22Rv1 (cell line): ENCODE data around the gene OR10K2.

ENCODE experiments used
- H3K27ac ChIP-seq: fragments of 450-650 bp; 2 replicates; pipeline ENCODE4 v1.5.1; 2017
- CTCF ChIP-seq: fragments of 450-650 bp; IDR thresholded peaks from 2 replicates; pipeline ENCODE4 v1.5.1; 2017; ENCODE audit warnings: mild to moderate bottlenecking
- ZFX ChIP-seq: fragments of 450-650 bp; IDR thresholded peaks from 2 replicates; pipeline ENCODE4 v1.6.1; 2017; ENCODE audit warnings: antibody characterized with exemption, borderline replicate concordance

OR10K2 gene, protein sequence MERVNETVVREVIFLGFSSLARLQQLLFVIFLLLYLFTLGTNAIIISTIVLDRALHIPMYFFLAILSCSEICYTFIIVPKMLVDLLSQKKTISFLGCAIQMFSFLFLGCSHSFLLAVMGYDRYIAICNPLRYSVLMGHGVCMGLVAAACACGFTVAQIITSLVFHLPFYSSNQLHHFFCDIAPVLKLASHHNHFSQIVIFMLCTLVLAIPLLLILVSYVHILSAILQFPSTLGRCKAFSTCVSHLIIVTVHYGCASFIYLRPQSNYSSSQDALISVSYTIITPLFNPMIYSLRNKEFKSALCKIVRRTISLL

DNA sequence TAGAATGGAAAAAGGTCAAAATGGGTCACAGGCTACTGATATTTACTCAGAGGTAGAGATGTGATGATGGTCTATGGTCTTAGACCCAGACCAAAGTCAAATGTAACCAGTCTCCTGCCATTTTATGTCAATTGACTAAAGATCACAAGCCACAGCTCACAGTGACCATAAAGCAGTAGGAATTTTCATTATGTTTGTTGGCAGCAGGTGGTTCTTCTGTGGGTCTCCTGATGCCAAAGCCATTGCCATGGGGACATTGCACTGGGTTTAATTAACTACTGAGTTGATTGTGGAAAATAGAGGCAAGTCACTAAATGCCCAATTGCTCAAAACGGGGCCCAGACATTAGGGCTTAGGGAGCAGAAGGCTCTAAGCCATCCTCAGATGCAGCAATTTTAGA is at the start of gene OR10K2:
Gene OR10K2, minus strand, starts transcription at position 101 of the 400 bp plus-strand sequence. CDS start 5,371 bp downstream, outside the sequence.
- TF ChIP-seq ZFX (no peak), CTCF (no peak)
- H3K27ac ChIP-seq: no peak within 1 kb of the TSS

- no peak within 1 kb of the TSS for H3K27ac ChIP-seq
- no peak for TF ChIP-seq CTCF
- TF ChIP-seq ZFX: no peak
Measured at GRCh38 chr1:158471920-158472319, 45.9 kb upstream of the OR10K2 start, which contains the start of gene OR10R2. Gene OR10R2 (plus strand): TSS chr1:158472220. CDS start chr1:158472326, 106 bp downstream.

DNA sequence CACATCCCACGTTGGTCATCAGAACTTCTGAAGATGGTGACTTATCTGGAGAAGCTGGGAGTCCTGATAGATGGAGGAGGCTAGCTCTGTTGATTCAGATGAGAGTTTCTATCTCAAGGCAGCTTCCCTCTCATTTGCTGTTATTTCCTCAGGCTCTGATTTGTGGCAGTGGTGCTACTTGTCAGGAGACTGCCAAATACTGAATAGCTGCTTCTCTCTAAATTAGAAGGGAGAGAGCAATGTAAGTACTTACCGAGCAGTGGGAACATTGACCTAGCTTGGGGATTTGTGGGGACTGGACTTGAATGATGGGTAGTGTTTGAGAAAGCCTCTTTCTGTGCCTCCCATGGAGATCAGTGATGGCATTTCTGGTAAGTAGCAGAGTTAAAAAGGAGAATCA is 35.5 kb upstream of the OR10K2 start, which contains the start of gene OR10K1:
Gene OR10K1, plus strand, starts transcription at position 301 of the 400 bp plus-strand sequence. CDS start 3,728 bp downstream, outside the sequence.
- H3K27ac ChIP-seq: no peak within 1 kb of the TSS
- TF ChIP-seq ZFX (no peak), CTCF (no peak)

DNA sequence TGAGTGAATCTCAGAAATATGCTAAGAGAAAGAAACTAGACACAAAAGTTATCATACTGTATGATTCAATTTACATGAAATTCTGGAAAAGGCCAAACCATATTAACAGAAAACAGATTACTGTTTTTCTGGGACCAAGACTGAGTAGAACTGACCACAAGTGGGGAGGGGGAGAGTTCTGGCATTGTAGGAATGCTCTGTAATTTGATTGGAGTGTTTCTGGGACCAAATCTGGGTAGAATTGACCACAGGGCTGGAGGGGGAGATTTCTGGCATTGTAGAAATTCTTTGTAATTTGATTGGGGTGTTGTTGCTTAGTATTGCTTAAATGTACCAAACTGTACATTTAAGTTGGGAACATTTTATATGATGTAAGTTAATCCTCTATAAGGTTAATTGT is 32.2 kb upstream of the OR10K2 start:
- H3K27ac ChIP-seq: no peak overlapping the region
- no peak for TF ChIP-seq CTCF
- TF ChIP-seq ZFX: no peak

DNA sequence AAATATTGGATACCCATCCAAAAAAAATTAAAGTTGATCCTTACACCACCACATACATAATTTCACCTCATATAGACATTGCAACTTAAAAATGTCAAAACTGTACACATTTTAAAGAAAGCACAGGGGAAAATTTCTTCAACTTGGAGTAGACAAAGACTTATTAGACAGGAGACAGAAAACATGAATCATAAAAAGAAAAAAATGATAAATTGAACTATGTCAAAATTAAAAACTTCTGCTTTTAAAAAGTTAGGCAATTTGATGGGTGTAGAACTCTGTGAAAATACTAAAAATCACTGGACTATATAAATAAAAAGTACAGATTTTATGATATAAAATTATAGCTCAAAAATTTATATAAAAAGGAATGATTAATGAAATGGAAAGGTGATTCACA is 31.2 kb upstream of the OR10K2 start:
- TF ChIP-seq CTCF (no peak), ZFX (no peak)
- H3K27ac ChIP-seq: no peak overlapping the region

- TF ChIP-seq CTCF (no peak), ZFX (no peak)
- no peak overlapping the region for H3K27ac ChIP-seq
Measured at GRCh38 chr1:158454537-158454936, 28.5 kb upstream of the OR10K2 start.

- TF ChIP-seq CTCF (no peak), ZFX (no peak)
- H3K27ac ChIP-seq: no peak overlapping the region
Measured at GRCh38 chr1:158445376-158445775, 19.3 kb upstream of the OR10K2 start.
